HG03354 (cell line): ENCODE results near the gene SLC31A1.

ENCODE experiments used
- ATAC-seq: cut with Tn5 transposase; IDR thresholded peaks from one replicate; pipeline ENCODE4 v1.9.1; 2021; ENCODE audit warnings: mild to moderate bottlenecking; ENCODE audit not compliant: unreplicated experiment, poor library complexity, severe bottlenecking

The SLC31A1 gene

GRCh38 chr9:113221003-113221799, at the start of gene SLC31A1, which contains the start of gene FKBP15:
Gene SLC31A1, plus strand, starts transcription at chr9:113221544. Its CDS starts 34,605 bp downstream, at chr9:113256149.
Gene FKBP15, minus strand, starts transcription at chr9:113221277. Its CDS starts 34 bp downstream, at chr9:113221243.
- ATAC-seq = peak; percentile 86

DNA sequence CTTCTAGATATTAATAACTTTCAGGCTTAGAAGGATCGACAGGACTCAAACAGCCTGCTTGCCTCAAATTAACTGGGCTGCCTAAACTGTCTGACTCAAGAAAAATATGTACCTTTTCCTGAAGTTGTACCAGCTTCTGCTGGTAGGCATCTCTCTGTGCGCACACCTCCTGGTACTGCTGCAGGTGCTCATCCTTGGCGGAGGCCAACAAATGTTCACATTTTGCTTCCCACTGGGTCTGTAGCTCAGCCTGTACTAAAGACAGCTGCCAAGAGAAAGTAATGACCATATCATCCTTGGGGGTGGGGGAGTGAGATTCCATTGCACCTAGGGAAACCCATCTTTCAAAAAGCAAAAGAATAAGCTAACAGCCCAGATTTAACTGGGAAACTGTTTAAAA, 48.0 kb upstream of the SLC31A1 start:
- no peak for ATAC-seq

DNA sequence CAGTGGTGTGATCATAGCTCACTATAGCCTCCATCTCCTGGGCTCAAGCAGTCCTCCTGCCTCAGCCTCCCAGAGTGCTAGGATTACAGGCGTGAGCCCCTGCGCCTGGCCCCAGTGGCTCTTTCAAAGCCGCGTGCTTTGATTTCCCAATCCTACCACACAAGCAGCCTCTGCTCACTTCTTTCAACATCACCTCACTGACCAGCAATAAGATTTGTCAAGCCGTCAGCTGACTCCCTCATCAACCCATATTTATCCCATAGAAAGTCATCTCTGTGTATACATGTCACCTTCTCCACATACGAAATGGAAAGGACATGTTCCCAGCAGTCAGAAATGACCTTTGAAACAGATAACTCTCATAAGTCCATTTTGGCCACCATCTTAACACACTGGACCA, 44.5 kb upstream of the SLC31A1 start:
- ATAC-seq = no peak

DNA sequence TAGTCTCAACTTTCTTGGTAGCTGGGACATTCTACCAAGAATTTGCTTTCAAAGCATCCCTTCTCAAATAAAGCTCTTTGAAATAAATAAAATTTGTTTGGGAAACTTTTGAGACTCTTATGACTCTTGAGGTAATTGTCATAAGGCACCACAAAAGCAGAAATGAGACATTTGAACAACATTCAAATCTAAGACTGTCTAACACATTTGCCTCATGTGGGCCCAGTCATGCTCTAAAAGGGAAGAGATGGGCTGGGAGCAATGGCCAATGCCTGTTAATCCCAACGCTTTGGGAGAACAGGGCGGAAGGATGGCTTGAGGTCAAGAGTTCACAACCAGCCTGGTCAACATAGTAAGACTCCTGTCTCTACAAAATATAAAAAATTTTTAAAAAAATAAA, 44.1 kb upstream of the SLC31A1 start:
- ATAC-seq = no peak

DNA sequence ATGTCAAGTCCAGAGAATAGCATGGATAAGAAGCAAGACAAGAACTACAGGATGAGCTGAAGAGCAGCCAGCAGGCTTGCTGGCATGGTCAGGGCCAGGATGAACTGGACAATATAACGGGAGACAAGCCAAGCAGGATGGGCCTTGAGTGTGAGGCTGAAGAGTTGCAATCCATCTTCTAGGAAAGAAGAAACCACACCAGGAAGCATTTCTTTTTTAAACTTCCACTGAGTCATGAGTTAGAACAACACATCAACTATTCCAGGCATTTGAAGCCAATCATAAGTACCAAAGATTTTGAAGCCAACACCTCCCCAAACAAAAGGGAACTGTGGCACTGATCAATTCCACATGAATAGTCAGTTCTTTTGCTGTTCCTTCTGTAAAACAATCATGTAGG, 43.3 kb upstream of the SLC31A1 start:
- no peak for ATAC-seq

- ATAC-seq = no peak
Measured at GRCh38 chr9:113179839-113180238, 41.5 kb upstream of the SLC31A1 start.

DNA sequence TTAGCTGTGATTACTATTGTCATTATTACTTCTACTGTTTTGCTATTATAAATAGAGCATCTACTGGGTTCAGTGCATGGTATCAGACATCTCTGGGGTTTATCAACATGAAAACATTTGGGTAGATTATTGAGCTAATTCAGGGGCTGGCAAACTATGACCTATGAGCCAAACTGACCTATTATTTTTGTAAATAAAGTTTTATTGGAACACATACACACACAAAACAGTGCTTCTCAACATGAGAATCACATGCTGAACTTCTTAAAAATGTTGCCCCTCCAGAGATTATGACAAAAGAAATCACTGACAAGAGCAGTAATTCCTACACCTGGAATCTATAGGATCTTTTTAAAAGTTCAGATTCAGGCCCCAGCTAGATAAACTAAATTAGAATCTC, 40.2 kb upstream of the SLC31A1 start:
- no peak for ATAC-seq

DNA sequence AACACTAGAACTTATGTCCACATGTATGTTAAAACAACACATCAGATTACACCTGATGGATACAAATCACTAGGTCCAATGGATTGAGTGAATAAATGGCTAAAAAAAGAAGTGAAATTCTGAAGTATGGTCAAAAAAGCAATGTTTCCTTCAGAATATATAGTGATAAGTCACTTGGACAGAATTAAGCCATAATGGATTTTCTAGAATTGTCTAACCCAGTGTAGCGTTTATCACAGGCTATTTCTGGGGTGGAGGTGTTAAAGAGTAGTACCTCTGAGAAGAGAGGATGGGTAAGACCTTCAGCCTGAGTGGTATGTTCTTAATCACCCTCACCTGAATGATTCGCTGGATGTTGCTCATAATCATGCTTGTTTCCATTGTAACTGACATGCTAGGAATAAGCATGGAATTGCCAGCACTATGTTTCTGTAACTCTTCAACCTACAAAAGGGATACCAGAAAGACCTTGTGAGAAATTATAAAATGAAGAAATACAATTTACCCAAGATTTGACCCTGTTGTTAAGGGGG, 37.3 kb upstream of the SLC31A1 start:
- ATAC-seq = no peak

- no peak for ATAC-seq
Measured at GRCh38 chr9:113184539-113184938, 36.8 kb upstream of the SLC31A1 start.

GRCh38 chr9:113185271-113185670, 36.1 kb upstream of the SLC31A1 start:
- ATAC-seq = no peak

DNA sequence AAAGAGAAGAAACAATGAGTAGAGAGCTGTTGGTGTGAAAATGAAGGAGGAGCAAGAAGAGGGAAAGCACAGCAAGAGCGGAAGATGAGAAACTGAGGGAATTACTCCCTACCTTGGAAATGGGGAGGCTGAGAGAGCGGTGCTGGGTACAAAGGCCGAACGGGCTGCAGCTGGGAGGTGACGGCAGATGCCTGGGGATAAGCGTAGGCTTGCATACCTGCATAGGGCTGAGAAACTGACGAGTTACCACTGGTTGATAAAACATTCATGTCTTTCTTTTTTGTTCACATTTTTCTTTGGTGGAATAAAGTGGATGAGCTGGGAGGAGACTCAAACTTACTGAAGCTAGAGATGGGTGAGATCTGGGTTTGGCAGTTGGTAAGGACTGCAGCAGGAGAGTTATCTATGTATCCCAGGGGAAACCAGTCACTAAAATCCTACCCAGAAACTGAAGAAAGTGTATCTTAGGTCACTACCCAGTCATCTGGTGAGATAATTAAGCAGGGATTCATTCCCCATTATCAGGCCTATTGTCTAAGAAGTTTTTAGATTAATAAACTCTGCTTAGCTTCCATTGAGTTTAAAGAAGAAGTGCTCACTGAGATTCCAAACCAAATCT, 35.1 kb upstream of the SLC31A1 start:
- ATAC-seq = no peak

DNA sequence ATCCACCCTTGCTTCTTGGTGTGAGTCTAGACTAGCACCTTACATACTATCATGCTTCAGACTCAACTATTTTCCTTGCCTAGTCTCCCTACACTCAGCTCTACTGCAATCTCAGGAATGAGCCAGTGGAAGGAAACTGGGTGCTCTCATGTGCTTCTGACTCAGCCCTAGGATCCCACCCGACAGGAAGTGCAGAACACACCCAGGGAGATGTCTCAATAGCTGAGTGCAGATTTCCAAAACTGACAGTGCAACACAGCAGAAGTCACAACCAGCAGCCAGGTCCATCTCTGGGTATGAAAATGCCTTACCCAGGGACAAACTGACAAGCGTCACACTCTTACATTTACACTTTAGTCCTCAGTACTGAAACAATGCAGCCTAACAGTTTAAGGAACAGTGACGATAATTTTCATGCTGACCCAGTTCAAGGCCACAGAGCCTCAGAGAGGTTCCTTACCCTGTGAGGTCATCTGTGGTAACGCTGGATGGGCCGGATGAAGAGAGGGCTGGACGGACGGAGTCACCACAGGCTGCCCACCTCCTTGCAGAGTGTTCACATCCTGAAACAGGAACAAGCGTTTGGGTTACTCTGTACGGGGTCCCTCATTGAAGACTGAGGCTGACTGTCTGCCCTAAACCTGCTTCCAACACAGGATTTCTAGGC, 33.3 kb upstream of the SLC31A1 start:
- ATAC-seq = no peak

DNA sequence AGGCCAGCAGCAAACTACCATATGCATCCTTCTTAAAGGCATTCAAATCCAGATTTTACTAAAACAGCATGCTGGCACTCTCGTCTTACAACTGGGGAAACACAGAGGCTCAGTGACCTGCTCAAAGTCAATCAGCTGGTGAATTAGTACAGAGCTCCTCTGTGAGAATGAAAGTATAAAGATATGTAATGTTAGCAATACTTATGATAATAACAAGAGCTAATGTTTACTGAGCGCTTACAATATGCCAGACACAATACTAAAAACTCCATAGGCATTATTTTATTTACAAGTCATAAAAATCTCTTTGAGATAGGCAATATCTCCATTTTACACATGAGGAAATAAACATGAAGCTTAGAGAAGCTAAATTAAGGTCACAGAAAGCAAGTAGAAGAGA, 28.9 kb upstream of the SLC31A1 start:
- ATAC-seq = no peak

GRCh38 chr9:113199683-113200329, 21.5 kb upstream of the SLC31A1 start:
- ATAC-seq = no peak

- ATAC-seq = no peak
Measured at GRCh38 chr9:113205432-113205831, 15.9 kb upstream of the SLC31A1 start.

DNA sequence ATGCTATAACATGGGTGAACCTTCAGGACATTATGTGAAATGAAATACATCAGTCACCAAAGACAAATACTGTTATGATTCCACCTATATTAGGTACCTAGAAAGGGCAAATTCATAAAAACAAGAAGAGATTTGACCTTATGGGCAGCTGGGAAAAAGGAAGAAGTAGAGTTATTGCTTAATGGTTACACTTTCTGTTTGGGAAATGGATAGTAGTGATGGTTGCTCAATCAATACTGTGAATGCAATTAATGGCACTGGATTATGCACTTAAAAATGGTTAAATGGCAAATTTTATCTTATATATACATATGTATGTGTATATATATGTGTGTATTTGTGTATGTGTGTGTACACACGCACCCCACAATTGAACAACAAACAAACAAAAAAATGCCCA, 15.5 kb upstream of the SLC31A1 start:
- no peak for ATAC-seq

GRCh38 chr9:113210815-113211214, 10.5 kb upstream of the SLC31A1 start:
- ATAC-seq = no peak

- no peak for ATAC-seq
Measured at GRCh38 chr9:113215132-113215531, 6.2 kb upstream of the SLC31A1 start.

- ATAC-seq = no peak
Measured at GRCh38 chr9:113216406-113216805, 4.9 kb upstream of the SLC31A1 start.
